IPS-18c (cell line): ENCODE measurements around the gene DDI1.

Experiments
- H3K4me3 ChIP-seq: 2 replicates; pipeline ENCODE4 v1.7.0; 2013; ENCODE audit warnings: low read depth, mild to moderate bottlenecking, low read length, moderate library complexity; ENCODE audit not compliant: insufficient read depth
- H3K9me3 ChIP-seq: one replicate; pipeline ENCODE4 v1.6.1; 2013; ENCODE audit warnings: mild to moderate bottlenecking, low read length, moderate library complexity; ENCODE audit not compliant: control insufficient read depth, insufficient read depth

The DDI1 gene

GRCh38 chr11:104036588-104036987 lies at the start of gene DDI1:
TSS of gene DDI1 (plus strand) at chr11:104036640. CDS start at chr11:104036823, 183 bp downstream.
- Histone ChIP-seq H3K9me3 (no peaks in the 10 kb centered on the region), H3K4me3 (no peak within 1 kb of the TSS)

- peaks cover 2% of the 10 kb centered on the region for H3K9me3 ChIP-seq
- no peak overlapping the region for H3K4me3 ChIP-seq
These were observed 48.5 kb upstream of the DDI1 start for GRCh38 chr11:103987629-103988594.

GRCh38 chr11:103988595-103988969 lies 47.9 kb upstream of the DDI1 start:
- H3K4me3 ChIP-seq: no peak overlapping the region
- H3K9me3 ChIP-seq: peaks cover 2% of the 10 kb centered on the region

- Histone ChIP-seq H3K4me3 (no peak overlapping the region), H3K9me3 (no peaks in the 10 kb centered on the region)
These were observed 42.9 kb upstream of the DDI1 start for GRCh38 chr11:103993507-103993906.

GRCh38 chr11:103994094-103994493 lies 42.3 kb upstream of the DDI1 start:
- Histone ChIP-seq H3K9me3 (no peaks in the 10 kb centered on the region), H3K4me3 (no peak overlapping the region)

GRCh38 chr11:103994518-103994917 lies 41.9 kb upstream of the DDI1 start:
- Histone ChIP-seq H3K9me3 (no peaks in the 10 kb centered on the region), H3K4me3 (no peak overlapping the region)

- Histone ChIP-seq H3K4me3 (no peak overlapping the region), H3K9me3 (no peaks in the 10 kb centered on the region)
These were observed 40.5 kb upstream of the DDI1 start for GRCh38 chr11:103995896-103996295.

GRCh38 chr11:103997082-103997481 lies 39.4 kb upstream of the DDI1 start:
- Histone ChIP-seq H3K9me3 (no peaks in the 10 kb centered on the region), H3K4me3 (no peak overlapping the region)

GRCh38 chr11:103998826-103999508 lies 37.5 kb upstream of the DDI1 start:
- H3K4me3 ChIP-seq: no peak overlapping the region
- no peaks in the 10 kb centered on the region for H3K9me3 ChIP-seq

- Histone ChIP-seq H3K9me3 (no peaks in the 10 kb centered on the region), H3K4me3 (no peak overlapping the region)
These were observed 35.6 kb upstream of the DDI1 start for GRCh38 chr11:104000798-104001197.

GRCh38 chr11:104001561-104002056 lies 34.8 kb upstream of the DDI1 start:
- H3K4me3 ChIP-seq: no peak overlapping the region
- H3K9me3 ChIP-seq: no peaks in the 10 kb centered on the region

GRCh38 chr11:104003491-104003890 lies 32.9 kb upstream of the DDI1 start:
- no peak overlapping the region for H3K4me3 ChIP-seq
- no peaks in the 10 kb centered on the region for H3K9me3 ChIP-seq

- Histone ChIP-seq H3K9me3 (no peaks in the 10 kb centered on the region), H3K4me3 (no peak overlapping the region)
These were observed 31.1 kb upstream of the DDI1 start for GRCh38 chr11:104005234-104005855.

GRCh38 chr11:104009744-104010143 lies 26.7 kb upstream of the DDI1 start:
- Histone ChIP-seq H3K9me3 (no peaks in the 10 kb centered on the region), H3K4me3 (no peak overlapping the region)

GRCh38 chr11:104011044-104011443 lies 25.4 kb upstream of the DDI1 start:
- no peak overlapping the region for H3K4me3 ChIP-seq
- no peaks in the 10 kb centered on the region for H3K9me3 ChIP-seq

- Histone ChIP-seq H3K9me3 (no peaks in the 10 kb centered on the region), H3K4me3 (no peak overlapping the region)
These were observed 20.6 kb upstream of the DDI1 start for GRCh38 chr11:104015649-104016415.

GRCh38 chr11:104024572-104024971 lies 11.9 kb upstream of the DDI1 start:
- no peak overlapping the region for H3K4me3 ChIP-seq
- no peaks in the 10 kb centered on the region for H3K9me3 ChIP-seq
